GM12892 (cell line): ENCODE measurements around the gene AKR1C2. TPM values are rescaled to one million over a fixed set of nuclear protein-coding genes. Genes with fewer than 3 reads are reported as not detected.
"Not testable (repeated sequence)": the region's sequence is repeated elsewhere in the genome, so short reads cannot be mapped to it uniquely, and the experiment has no call there.

Source experiments
- DNase-seq: peaks from one replicate; pipeline ENCODE4 v3.0.0; 2011; ENCODE audit not compliant: insufficient read length
- FAIRE-seq: peaks from 2 replicates; lab custom pipeline; 2011; peaks lifted over from hg19 to GRCh38; lab: Jason Lieb, UNC
- POLR2A ChIP-seq: IDR thresholded peaks from 2 replicates; pipeline ENCODE4 v1.6.1; 2011; ENCODE audit warnings: low read depth, low read length, control low read depth
- POLR2AphosphoS5 ChIP-seq: IDR thresholded peaks from 2 replicates; pipeline ENCODE4 v1.6.1; 2011; ENCODE audit warnings: low read depth, low read length, control low read depth
- TAF1 ChIP-seq: IDR thresholded peaks from 2 replicates; pipeline ENCODE4 v1.6.1; 2011; ENCODE audit warnings: low read depth, mild to moderate bottlenecking, control low read depth, low read length, borderline replicate concordance
- polyA plus RNA-seq: library from polyadenylated mRNA; unstranded; fragments of >200 nt; gene quantifications from one replicate; pipeline ENCODE4 v1.2.1, GENCODE V29; 2012; ENCODE audit warnings: missing spikeins, inconsistent platforms; ENCODE audit not compliant: missing spikeins

Gene AKR1C2
- polyA plus RNA-seq = not detected

- FAIRE-seq, DNase-seq: not testable (repeated sequence)
These were observed at the start of gene AKR1C2 for GRCh38 chr10:5003127-5004029. Gene AKR1C2, minus strand, starts transcription at chr10:5003857. Its CDS starts 22 bp downstream, at chr10:5003835.

- DNase-seq, FAIRE-seq: not testable (repeated sequence)
These were observed 49.4 kb upstream of the AKR1C2 start for GRCh38 chr10:5052951-5053500.

DNA sequence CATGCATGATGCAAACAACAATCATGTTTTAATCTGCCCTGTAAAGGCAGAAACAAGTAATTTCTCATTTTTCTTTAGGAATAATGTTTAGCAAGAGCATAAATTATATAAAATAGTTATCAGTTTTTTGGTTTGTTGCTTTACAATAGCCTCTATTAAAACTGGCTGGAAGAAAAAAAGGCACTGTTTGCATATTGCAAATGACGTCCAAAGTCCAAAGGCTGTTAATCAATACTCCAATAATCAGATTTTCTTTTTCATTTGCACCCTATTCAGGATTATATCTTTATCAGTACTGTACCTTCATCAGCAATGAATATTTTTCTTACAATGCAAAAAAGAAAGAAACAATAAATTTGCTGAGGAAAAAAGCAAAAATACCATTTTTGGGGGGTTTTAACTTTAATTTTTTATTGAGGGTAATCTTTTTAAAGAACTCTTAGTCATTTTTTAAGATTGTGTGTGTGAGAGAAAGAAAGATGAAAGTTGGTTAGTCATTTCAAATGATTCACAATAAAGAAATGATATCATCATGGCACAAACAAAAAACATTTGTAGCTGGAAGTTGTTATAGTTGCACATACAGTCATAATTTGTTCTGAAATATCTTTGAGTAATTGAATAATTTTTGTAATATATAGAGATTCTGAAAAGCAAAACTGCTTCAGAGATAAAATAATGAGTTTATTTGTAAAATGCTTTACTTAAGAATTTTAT lies 44.4 kb upstream of the AKR1C2 start:
- FAIRE-seq = no peak
- TF ChIP-seq POLR2AphosphoS5 (no peak), TAF1 (no peak), POLR2A (no peak)
- DNase-seq = no peak

GRCh38 chr10:5047055-5047454 lies 43.4 kb upstream of the AKR1C2 start:
- FAIRE-seq, DNase-seq: not testable (repeated sequence)

GRCh38 chr10:5046410-5046809 lies 42.8 kb upstream of the AKR1C2 start:
- TF ChIP-seq POLR2AphosphoS5 (no peak), TAF1 (no peak), POLR2A (no peak)
- FAIRE-seq = no peak
- DNase-seq = no peak

GRCh38 chr10:5045095-5045494 lies 41.4 kb upstream of the AKR1C2 start:
- TF ChIP-seq POLR2A (no peak), TAF1 (no peak), POLR2AphosphoS5 (no peak)
- no peak for DNase-seq
- no peak for FAIRE-seq

GRCh38 chr10:5043716-5044115 lies 40.1 kb upstream of the AKR1C2 start:
- no peak for TF ChIP-seq POLR2A
- no peak for TF ChIP-seq POLR2AphosphoS5
- TF ChIP-seq TAF1 = no peak
- no peak for DNase-seq
- no peak for FAIRE-seq

GRCh38 chr10:5042922-5043321 lies 39.3 kb upstream of the AKR1C2 start:
- DNase-seq (no peak), FAIRE-seq (no peak)
- TF ChIP-seq POLR2AphosphoS5 (no peak), TAF1 (no peak), POLR2A (no peak)

GRCh38 chr10:5041471-5042023 lies 37.9 kb upstream of the AKR1C2 start:
- no peak for DNase-seq
- no peak for FAIRE-seq
- TF ChIP-seq POLR2A (no peak), POLR2AphosphoS5 (no peak), TAF1 (no peak)

DNA sequence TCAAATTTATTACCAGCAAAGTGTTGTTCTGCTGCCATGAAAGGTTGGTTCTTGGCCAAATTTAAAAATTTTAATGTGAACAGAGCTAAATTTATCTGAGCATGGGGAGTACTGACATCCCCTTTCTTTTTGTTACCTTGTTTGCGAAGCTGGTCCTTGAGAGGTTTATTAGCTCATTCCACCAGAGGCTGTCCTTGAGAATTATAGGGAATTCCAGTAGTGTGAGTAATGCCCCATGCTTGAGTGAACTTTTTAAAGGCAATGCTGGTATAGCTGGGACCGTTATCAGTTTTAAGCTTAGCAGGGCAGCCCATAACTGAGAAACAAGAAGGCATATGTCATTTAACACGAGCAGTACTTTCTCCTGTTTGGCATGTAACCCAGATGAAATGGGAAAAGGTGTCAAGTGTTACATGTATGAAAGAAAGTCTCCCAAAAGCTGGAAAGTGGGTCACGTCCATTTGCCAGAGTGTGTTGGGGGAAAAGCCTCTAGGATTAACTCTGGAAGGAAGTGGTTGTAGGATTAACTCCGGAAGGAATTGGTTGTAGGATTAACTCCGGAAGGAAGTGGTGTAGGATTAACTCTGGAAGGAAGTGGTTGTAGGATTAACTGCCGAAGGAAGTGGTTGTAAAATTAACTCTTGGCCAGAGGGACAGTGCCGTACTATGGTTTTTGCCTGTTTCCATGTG lies 37.3 kb upstream of the AKR1C2 start:
- DNase-seq = no peak
- no peak for FAIRE-seq
- TF ChIP-seq TAF1 (no peak), POLR2AphosphoS5 (no peak), POLR2A (no peak)

DNA sequence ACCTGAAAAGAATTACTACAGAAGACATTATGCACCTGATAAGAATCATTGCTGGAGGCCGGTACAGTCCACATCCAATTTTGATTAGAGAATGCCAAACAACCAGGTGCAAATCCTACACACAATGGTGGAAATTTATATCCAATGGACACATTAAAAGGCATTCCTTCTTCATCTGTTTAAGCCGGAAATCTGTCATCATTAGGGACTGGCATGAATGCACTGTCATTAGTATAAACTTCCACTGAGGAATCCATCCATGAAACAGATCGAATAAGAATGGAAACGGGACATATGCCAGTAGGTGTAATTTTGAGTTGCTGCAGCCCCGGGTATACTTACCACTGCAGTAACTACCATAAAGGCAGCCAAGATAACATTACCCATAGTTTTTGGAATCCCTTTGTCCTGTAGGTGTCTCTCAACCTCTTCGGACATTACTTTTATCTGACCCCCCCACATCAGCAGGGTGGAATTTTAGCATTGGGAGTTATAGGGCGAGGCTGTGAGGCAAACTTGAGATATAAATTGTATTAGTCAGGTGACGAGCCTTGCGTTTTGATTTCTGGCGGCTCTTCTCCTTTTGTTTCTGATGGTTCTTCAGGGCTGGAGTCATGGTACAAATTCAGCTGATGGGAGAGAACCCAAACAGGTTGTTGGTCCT lies 36.5 kb upstream of the AKR1C2 start:
- DNase-seq (no peak), FAIRE-seq (no peak)
- TF ChIP-seq POLR2A (no peak), TAF1 (no peak), POLR2AphosphoS5 (no peak)
